Suprapubic skin (tissue), 4 donors: ENCODE measurements around the gene PKNOX1.

Experiments
- CTCF ChIP-seq, 2 donors: fragments of 200-600 bp in 1 of 2; fragments of 450-650 bp in 1 of 2; sonication (generic) in 1 of 2; IDR thresholded peaks; one replicate each; pipeline ENCODE4 v1.5.1; 2016 to 2019; ENCODE audit warnings: antibody characterized with exemption in 2 of 2, mild to moderate bottlenecking in 1 of 2, moderate library complexity in 1 of 2
- POLR2A ChIP-seq, 2 donors: fragments of 450-650 bp; IDR thresholded peaks; one replicate each; pipeline ENCODE4 v1.6.1; 2017; ENCODE audit warnings: antibody characterized with exemption in 2 of 2, mild to moderate bottlenecking in 2 of 2, moderate library complexity in 2 of 2
- POLR2AphosphoS5 ChIP-seq, 3 donors: sonication (generic); formaldehyde crosslinking; IDR thresholded peaks; one replicate each; pipeline ENCODE4 v1.6.1; 2017; ENCODE audit warnings: antibody characterized with exemption in 3 of 3

DNA sequence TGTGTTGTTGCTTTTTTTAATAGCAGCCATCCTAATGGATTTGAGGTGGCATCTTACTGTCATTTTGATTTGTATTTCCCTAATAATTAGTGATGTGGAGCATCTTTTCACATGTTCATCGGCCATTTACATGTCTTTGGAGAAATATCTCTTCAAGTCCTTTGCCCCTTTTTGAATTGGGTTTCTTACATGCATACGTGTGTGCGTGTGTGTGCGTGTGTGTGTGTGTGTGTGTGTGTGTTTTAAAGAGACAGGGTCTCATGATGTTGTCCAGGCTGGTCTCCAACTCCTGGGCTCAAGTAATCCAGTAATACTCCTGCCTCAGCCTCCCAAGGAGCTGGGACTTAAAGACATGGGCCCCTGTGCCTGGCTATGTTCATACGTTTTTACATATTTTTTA is 9.5 kb downstream of the PKNOX1 start:
- TF ChIP-seq CTCF (IDR thresholded peaks at IDR 0.05) = no peak
- no peak for TF ChIP-seq POLR2A (IDR thresholded peaks at IDR 0.05)
- no peak for TF ChIP-seq POLR2AphosphoS5 (IDR thresholded peaks at IDR 0.05)
